VCaP (cell line): ENCODE data around the gene CUL3.
"Not testable (repeated sequence)": the region's sequence is repeated elsewhere in the genome, so short reads cannot be mapped to it uniquely, and the experiment has no call there.

ENCODE experiments used
- H3K27ac ChIP-seq: fragments of 450-650 bp; 2 replicates; pipeline ENCODE4 v1.5.1; 2017
- TF ChIP-seq, protein P1 (sequence below): fragments of 450-650 bp; conservative IDR thresholded peaks from 2 replicates; pipeline ENCODE4 v1.5.1; 2017; ENCODE audit warnings: mild to moderate bottlenecking, moderate library complexity

Gene CUL3

DNA sequence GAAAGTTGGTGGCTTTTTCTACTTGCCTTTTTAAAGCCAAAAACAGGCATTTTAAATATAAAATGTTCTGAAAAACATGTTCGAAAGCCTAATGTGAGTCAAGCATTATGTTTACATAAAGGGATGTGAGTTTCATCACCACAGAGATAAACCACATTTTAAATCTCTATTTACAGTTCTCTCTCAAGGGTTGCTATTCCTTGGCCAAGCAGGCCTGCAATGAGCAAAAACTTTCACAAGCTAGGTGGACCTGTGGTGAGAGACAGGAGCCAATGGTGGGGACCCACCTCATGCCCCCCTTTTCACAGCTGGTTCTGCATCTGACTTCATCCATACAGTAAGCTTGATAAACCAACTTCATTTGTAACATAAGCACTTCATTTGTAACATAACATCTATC, 65.1 kb downstream of the CUL3 start:
- TF ChIP-seq, protein P1, sequence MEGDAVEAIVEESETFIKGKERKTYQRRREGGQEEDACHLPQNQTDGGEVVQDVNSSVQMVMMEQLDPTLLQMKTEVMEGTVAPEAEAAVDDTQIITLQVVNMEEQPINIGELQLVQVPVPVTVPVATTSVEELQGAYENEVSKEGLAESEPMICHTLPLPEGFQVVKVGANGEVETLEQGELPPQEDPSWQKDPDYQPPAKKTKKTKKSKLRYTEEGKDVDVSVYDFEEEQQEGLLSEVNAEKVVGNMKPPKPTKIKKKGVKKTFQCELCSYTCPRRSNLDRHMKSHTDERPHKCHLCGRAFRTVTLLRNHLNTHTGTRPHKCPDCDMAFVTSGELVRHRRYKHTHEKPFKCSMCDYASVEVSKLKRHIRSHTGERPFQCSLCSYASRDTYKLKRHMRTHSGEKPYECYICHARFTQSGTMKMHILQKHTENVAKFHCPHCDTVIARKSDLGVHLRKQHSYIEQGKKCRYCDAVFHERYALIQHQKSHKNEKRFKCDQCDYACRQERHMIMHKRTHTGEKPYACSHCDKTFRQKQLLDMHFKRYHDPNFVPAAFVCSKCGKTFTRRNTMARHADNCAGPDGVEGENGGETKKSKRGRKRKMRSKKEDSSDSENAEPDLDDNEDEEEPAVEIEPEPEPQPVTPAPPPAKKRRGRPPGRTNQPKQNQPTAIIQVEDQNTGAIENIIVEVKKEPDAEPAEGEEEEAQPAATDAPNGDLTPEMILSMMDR = no peak
- no peak overlapping the region for H3K27ac ChIP-seq

DNA sequence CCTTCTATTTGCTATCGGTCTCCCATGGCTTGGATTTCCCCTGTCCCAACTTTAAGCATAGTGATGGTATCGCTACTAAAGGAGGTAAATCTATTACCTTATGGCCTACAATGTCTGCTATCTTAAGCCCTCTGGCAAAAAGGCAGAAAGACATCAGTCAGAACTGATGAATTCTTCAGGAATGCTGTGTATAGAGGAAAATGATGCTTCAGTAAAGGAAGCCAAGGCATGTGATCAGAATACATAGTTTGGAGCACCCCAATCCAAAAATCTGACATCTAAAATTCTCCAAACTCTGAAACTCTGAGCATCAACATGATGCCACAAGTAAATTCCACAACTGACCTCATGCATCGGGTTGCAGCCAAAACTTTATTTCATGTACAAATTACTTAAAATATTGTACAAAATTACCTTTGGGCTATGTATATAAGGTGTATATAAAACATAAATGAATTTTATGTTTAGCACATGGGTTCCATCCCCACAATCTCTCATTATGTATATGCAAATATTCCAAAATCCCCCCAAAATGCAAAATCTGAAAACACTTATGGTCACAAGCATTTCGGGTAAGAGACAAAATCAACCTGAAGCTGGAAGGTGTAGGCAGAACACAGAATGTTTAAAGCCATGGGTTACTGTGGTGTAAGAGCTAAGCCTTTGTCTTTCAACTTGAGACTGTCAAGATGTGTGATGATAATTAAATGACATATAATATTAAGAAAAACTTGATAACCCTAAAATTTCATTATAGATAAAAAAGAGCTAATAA, 66.2 kb downstream of the CUL3 start:
- H3K27ac ChIP-seq = no peak overlapping the region
- TF ChIP-seq, protein P1 = no peak

DNA sequence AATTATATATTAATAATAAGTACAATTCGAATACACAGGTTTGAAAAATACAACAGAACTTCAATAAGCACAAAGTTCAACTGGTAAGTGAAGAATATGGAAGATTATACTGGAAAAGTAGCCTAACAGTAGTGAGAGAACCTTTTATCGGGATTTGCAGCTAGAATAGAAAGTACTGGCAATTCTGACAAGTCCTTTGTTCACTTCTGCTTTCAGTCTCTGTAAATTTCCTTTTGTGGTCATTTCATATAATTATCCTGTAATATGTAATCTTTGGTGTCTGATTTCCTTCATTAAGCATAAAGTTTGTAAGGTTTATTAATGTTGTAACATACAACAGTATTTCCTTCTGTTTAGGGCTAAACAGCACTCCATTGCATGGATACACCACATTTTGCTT, 67.2 kb downstream of the CUL3 start:
- TF ChIP-seq, protein P1 = no peak
- H3K27ac ChIP-seq = no peak overlapping the region

DNA sequence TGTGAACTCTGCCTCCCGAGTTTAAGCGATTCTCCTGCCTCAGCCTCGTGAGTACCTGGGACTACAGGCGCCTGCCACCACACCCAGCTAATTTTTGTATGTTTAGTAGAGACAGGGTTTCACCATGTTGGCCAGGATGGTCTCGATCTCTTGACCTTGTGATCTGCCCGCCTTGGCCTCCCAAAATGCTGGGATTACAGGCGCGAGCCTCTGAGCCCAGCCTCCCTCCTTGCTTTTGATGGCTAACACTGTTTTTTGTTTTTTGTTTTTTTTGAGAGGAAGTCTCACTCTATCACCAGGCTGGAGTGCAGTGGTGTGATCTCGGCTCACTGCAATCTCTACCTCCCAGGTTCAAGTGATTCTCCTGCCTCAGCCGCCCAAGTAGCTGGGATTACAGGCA, 68.8 kb downstream of the CUL3 start:
- H3K27ac ChIP-seq = not testable (repeated sequence)

DNA sequence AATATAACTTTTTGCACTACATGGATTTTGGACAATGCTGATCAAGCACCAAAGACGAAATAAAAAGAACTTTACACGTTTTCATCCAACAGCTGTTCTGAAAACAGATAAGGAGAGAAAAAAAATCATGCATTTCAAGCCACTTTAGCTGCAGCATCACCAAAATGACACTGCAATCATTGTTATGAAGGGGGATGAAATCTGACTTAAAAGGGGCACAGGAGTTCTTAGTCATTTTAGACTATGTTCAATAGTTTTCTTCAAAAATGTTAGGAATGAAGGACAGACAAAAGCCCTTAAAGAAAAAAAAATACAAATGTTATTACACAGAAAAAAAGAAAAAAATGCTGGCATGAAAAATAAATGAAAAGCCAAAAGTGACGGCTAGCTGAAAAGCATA, 71.2 kb downstream of the CUL3 start:
- H3K27ac ChIP-seq = no peak overlapping the region
- TF ChIP-seq, protein P1 = no peak

DNA sequence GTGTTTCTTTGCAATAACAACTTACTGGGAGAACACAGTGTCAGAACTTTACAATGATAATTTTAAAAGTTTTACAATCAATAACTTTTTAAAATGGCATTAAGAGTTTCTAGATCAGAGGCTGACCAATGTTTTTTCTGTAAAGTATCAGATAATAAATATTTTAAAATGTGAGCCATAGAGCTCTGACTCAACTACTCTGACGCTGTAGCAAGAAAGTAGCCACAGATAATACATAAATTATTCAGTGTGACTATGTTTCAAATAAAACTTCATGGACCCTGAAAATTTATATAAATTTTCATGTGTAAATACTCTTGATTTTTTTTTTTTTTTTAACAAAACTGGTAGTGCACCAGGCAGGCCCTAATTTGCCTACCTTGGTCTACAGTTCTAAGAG, 77.4 kb downstream of the CUL3 start:
- H3K27ac ChIP-seq = no peak overlapping the region
- TF ChIP-seq, protein P1 = no peak

DNA sequence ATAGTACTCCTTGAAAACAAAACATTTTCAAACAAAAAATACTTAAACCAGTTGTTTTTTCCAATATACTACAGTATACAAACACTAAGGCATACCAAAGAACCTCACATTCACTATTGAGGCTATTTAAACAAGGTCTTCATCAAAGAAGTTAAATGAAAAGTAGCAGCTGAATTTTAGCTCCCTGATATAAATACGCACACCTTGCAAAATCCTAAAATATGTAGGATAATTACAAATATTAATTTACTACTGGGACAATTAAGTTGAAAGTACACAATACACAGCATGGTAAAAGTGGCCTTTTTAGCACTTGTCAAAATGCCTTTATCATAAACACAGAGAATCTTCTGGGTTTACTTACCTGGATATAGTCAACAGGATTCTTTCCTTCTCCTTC, 78.7 kb downstream of the CUL3 start:
- no peak overlapping the region for H3K27ac ChIP-seq
- TF ChIP-seq, protein P1 = no peak

DNA sequence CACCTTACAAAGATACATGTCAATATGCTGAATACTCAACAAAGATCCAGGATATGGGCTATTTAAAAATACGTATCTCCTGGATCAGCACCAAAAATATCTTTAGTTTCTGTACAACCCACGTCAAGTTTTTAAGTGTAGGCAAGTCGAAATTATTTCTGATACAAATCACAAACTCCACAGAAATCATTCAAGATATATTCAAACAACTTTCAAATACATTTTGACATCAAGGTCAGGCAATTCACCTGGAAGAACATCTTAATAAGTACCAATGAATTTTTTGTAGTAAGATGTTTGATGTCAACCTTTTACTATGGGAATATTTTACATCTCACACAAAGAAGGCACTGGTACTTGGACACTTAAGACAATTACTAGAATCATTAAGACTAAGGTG, 86.2 kb downstream of the CUL3 start:
- no peak overlapping the region for H3K27ac ChIP-seq
- TF ChIP-seq, protein P1 = no peak
